ENCODE results near the gene C20orf96.
"Not testable (repeated sequence)": the region's sequence is repeated elsewhere in the genome, so short reads cannot be mapped to it uniquely, and the experiment has no call there.

C20orf96 gene

DNA sequence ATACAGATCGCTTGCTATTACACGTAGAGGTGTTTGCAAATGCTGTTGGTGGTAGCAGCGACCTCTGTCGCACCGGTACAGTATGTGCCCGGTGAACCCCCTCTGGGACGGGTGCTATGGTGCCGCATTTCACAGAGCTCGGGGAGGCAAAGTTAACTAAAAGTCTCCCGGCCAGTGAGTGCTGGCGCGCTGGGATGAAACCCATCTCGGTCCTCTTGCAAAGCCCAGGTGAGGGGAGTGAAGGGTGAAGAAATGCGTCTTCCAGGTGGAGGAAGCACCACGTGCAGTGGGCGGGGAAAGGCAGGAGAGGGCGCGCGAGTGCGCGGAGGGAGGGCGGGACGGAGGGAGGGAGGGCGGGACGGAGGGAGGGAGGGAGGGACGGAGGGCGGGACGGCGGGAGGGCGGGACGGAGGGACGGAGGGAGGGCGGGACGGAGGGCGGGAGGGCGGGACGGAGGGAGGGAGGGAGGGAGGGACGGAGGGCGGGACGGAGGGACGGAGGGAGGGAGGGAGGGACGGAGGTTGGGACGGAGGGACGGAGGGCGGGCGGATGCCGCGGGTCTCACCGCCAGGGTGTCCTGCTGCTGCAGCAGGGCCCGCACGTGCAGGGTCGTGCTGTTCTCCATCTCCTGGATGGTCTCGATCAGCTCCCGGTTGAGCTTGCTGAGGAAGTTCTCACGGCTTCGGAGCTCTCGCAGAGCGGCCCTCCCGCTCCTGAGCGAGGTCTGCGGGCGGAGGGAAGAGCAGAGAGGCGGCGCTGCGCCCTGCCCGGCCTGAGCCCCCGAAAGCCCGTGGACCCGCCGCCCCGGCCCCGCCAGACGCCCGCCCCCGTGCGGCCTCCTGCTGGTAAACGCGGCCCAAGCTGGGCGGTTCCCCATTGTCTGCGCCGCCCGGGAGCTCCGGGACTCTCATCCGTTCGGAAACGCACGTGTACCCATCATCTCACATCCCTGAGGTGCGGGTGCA, 11.7 kb downstream of the C20orf96 start:
- DNase-seq (ENCODE audit: low read depth), result no peak

DNA sequence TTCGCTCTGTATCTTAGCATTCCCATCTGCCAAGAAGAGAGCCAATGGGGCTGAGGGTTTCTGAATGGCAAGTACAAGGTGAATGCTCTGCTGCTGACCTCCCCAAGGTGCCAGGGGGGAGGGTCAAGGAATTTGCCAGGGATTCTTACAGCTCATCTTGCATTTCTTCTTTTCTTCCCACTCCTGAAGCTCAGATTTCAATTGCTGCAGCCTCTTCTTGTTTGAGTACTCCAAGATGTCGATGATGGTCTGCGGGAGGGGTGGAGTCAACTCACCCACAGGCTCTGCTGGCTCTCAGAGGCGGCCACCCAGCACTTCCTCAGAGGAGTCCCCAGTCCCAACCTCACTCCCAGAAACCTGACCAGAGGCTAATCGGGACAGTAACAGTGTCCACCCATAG, 12.4 kb downstream of the C20orf96 start:
- no peak for DNase-seq (ENCODE audit: low read depth)

DNA sequence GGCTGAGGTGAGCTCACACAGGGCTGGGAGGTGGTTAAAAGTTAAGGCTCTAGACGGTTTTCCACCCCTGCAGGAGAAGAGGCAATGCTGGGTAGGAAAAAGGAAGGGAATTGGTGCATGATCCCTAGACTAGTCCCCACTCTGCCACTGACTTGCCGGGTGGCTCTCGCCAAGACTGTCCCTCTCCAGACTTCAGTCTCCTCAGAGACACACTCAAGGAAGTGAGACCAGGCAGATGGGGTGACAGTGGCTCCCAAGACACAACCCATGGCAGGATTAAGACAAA, 13.1 kb downstream of the C20orf96 start:
- DNase-seq (ENCODE audit: low read depth), result no peak

DNA sequence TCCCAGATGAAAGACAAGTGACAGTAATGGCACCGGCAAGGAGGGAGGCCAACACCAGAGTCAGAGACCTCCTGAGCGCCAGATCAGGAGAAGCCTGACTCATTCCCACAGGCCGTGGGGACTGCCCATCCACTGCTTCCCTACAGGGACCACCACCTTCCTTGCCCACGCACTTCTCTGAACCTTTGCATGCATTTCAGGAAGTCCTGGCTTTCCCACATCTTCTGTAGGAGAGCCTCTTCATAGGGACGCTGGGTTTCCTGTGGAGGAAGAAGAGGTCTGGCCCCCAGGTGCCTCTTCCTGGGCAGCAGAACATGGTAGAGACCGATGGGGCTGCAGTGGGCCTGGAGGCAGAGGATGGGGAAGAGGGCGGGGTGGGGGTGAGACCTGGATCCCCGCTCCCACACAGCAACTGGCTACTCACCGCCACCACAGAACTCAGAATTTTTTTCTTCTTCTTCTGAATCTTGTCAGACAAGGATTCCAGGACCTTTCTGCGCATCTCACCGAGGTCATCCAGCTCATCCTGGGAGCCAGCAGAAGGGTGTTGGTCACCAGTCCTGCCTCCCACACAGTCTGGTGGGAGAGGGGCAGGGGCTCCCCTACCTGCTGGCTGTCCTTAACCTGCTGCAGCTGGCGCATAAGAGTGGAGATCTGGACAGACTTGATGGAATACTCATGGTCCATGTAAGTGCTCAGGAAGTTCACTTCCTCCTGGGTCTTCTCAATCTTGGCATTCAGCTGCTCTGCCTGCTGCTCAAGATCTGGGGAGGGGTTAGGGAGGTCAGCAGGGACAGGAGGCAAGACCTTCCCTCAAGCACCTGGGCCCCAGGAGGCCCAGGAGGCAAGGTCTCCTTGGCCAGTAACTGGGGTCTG, 13.7 kb downstream of the C20orf96 start:
- no peak for DNase-seq (ENCODE audit: low read depth)

DNA sequence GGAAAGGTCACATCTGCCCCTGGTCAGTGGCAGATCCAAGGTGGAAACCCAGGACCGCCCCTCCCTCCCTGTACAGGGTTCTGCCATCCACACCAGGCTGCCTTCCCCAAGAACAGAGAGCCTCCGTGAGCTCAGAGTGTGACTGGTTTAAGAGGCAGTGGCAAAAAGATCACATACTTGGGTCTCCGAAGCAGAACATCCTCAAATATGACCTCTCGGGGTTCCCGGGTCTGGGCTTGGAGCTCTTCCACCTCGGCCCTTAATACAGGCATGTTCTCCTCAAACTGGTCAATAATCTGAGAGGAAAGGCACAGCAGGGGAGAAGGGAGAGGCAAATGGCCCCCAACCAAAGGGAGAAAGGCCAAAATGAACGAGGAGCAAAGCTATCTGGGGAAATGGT, 14.8 kb downstream of the C20orf96 start:
- no peak for DNase-seq (ENCODE audit: low read depth)

DNA sequence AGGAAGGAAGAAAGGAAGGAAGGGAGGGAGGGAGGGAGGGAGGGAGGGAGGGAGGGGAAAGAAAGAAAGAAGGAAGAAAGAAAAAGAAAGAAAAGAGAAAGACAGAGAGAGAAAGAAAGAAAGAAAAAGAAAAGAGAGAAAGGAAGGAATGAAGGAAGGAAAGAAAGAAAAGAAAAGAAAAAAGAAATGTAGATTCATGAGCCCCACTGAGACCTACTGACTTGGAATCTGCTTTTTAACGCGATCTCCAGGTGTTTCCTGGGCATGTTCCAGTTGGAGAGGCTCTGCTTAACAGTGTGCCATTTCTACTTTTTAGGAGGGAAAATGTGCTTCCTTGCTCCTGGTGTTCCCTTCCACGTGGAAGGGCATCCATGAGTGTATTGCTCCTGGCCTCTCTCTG, 16.7 kb downstream of the C20orf96 start:
- no peak for DNase-seq (ENCODE audit: low read depth)

DNA sequence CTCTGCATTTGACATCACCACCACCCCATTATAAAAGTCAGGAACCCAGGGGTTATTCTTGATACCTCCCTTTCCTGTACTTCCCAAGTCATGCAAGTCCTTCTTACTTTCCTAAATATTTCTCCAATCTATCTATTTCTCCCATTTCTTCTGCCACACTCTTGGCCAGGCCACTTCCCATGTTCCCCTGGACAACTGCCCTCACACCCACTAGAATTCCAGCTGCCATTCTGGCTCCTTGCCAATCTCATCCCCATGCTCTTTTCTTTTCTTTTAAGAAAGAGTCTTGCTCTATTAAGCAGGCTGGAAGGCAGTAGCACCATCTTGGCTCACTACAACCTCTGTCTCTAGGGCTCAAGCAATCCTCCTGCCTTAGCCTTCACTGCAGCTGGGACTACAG, 17.8 kb downstream of the C20orf96 start:
- DNase-seq (ENCODE audit: low read depth), result no peak

DNA sequence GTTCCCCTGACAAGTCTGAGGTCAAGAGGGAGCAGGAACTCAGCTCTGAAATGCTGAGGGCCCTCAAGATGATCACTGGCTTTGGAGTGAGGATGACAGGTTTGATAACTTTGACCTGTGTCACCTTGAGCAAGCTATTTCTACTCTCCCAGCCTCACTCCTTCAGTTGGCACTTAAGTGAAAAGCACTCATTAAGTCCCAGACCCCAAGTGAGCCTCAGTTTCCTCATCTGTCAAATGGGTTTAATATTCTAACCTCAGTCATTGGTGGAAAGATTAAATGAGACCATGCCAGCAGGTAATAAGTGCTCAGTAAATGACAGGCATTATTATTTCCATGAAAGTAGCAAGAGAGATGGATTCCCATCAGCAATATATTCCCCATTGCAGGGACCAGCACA, 19.0 kb downstream of the C20orf96 start:
- no peak for DNase-seq (ENCODE audit: low read depth)

DNA sequence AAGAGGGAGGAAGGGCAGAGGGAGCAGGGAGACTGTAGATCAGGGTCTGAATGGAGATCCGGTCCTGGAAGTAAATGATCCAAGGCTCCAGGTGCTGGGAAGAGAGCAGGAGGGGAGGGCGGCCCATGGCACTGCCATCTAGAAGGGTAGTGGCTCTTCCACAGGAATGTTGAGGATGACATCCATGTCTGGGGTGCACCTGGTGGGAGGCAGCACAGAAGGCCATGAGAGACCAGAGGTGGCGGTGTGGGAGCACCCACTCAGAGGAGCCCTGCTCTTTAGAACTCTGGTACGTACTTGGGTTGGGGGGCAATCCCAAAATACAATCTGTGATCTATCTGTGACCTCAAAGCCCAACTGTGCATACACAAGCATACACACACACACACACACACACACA, 19.5 kb downstream of the C20orf96 start:
- DNase-seq (ENCODE audit: low read depth), result no peak

DNA sequence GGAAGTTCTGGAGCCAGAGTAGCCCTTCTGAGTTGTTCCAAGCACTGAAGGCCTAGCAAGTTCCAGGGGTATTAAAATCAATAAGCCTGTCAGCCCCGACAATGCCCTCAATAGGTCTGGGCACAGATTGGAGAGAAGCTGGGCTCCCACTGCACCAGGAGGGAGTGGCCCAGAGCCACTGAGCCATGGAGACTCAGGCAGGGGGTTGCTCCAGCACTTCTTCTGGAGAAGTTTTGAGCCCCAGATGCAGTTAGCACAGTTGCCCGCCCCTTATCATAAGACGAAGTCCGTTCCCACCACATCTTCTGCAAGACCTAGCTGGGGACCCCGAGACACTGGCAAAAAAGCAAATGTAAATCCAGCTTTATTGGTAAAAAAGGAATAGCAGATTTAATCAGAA, 20.0 kb downstream of the C20orf96 start:
- no peak for DNase-seq (ENCODE audit: low read depth)

DNA sequence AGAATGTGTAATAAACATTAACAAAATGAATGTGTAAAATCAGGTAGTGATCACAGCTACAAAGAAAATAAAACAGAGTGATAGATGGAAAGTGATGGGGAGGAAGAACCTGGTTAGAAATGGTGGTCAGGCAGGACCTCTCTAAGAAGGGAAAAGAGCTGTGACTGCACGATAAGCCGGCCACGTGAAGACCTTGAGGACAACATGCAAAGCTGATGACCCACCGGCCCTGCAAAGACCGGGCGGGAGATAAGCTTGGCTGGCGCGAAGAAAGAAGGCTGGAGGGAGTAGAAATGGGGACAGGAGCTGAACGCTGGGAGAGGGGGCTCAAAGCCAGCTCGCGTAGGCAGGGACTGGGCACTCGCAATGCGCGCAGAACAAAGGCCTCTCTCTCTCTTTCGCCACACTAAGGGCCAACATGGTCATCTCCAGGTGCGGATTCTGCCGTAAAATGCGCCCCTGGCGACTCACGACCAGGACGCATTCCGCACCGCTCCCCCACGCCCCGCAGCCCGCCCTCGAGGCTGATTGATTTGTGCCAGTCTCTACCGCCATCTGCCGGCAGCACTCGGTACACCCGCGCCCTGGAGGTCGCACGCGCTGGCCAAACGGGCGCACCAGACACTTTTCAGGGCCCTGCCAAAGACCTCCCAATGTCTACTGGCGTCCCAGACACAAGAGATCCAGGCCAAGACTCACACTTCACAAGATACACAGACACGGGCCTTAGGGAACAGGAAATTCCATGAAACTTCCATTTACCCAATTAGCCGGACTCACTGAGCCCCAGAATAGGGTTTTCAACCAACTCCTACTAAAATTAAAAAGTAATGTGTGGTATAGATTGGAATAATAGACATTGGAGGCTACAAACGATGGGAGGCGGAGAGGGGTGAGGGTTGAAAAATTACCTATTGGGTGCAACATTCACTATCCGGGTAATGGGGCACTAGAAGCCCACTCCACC, 23.7 kb downstream of the C20orf96 start:
- DNase-seq (ENCODE audit: low read depth), result peak; percentile 24

DNA sequence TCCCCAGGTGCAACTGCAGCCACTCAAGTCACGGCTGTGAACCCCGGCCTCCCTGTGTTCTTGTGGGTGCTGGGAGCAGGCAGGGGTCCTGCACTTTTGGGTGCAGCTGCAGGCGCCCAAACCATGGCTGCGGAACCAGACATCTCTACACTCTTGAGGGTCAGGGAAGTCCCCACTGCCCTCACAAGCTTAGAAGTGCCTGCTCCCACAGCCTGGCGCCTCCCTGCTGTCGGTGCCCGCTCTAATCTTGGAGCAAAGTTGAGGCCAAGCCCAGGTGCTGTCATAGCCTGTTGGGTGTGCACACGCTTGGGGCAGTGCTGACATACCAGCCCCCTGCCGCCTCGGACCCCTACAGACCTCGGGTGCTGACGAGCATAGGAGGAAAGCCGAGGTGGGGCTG, 26.8 kb downstream of the C20orf96 start:
- no peak for DNase-seq (ENCODE audit: low read depth)

DNA sequence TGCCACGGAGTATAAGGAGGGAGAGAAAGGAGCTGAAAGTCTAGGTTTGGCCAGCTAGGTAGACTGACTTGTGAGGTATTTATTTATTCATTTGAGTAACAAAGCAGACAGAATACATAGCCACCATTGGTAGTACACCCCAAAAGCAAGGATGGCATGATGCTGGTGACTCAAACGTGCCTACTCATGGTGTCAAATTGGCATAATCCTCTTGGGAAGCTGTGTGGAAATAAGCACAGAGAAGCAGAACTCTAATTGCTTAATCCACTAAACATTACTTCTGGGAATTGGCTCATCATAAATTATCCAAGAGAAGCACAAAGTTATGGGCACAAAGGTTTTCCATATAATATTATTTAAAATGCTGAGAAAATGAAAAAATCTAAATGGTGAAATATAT, 30.6 kb downstream of the C20orf96 start:
- no peak for DNase-seq (ENCODE audit: low read depth)

DNA sequence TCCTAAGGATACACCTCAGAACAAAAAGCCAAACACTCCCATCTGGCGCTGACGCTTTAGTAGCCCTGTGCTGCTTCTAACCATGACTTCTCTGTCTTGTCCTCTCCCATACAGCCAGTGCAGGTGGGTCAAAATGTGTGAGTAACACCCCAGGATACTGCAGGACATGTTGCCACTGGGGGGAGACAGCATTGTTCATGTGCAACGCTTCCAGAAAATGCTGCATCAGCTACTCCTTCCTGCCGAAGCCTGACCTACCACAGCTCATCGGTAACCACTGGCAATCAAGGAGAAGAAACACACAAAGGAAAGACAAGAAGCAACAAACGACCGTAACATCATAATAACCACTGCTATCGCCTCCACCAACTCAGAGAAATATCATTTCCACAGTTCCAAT, 31.6 kb downstream of the C20orf96 start:
- DNase-seq (ENCODE audit: low read depth), result no peak

DNA sequence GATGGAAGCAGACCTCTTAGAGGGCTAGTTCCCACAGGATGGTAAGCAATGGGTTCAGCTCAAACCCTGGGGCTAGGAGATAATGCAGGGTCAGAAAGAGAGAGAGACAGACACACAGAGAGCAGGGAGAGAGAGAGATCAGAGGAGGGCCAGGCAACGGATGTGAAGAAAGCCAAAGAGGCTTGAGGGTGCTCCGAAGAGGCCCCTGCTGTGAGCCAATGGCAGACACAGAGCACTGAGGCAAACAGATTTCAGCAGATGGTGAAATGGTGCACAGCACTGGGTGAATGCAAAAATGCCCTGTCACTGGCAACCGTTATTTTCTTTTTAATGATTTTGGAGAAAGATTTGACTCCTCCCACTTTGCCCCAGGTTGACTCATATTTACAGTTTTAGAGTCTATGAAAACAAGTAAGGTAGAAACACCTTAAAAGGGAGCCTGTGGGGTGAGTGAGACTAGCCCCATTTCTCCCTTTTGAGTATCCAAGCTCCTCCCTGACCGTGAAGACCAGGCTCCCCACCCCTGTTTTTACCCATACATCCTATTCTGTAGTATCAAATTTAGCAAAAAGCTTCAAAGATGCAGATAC, 32.2 kb downstream of the C20orf96 start:
- no peak for DNase-seq (ENCODE audit: low read depth)

DNA sequence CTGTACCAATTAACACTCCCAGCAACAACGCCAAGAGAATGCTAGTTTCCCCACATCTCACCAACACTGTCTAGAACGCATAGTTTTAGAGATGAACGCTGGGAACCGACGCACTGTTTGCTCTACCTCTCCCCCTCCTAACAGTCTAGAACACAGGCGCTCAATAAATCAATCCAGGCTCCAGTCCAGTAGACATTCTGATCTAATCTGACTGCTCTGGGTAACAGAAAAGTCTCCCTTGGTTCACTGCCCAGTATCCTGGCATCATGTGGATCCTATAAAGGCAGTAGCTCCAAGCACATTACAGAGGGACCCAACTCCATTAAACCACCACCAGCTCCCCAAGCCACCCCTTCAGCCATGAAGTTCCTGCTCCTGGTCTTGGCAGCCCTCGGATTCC, 33.1 kb downstream of the C20orf96 start, which contains the start of gene DEFB132:
DEFB132 (plus strand) TSS at position 306 of the 400 bp plus-strand sequence; CDS start at position 361, 55 bp downstream.
- no peak for DNase-seq (ENCODE audit: low read depth)

DNA sequence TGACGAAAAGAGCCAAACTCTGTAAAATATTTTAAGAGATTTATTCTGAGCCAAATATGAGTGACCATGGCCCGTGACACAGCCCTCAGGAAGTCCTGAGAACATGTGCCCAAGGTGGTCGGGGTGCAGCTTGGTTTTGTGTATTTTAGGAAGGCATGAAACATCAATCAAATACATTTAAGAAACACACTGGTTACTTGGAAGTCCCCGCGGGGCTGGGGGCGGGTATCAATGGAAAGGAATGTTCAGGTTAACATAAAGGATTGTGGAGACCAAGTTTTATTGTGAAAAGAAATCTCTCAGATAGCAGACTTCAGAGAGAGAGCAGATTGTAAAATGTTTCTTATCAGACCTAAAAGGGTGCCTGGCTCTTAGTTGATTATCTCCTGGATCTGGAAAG, 37.1 kb downstream of the C20orf96 start:
- DNase-seq (ENCODE audit: low read depth), result not testable (repeated sequence)

DNA sequence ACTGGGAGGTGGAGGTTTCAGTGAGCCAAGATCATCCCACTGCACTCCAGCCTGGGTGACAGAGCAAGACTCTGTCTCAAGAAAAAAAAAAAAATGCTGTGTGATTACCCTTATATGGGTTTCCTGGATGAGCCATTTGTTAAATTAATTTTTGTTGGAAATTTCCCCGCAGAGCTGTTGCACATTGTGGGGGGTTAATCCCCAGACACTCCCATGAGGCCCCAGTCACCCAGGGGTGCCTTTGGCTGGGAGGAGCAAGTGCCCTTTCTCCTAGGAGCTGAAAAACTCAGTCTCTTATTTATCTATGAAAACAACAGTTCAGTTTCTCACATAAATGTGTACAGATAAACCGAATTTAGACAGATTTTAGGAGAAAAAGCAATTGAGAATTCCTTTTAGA, 37.7 kb downstream of the C20orf96 start:
- DNase-seq (ENCODE audit: low read depth), result no peak

DNA sequence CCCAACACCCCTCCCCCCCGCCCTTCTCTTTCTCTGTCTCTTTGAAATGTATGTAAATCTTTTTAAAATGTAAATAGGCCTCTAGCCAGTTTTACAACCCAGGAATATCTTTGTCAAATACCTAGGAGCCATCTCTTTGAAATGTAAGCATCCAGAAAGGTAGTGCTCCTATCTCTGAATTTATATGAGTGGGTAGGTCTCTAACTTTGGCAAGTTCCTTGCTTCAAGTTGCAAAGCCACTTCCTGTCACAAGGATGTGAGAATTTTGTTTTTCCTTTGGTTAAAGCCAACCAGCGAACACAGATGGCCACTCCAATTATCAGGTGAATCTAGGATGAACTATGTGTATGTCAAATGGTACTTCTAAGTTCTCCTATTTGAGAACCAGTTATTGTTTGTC, 39.2 kb downstream of the C20orf96 start:
- no peak for DNase-seq (ENCODE audit: low read depth)

DNA sequence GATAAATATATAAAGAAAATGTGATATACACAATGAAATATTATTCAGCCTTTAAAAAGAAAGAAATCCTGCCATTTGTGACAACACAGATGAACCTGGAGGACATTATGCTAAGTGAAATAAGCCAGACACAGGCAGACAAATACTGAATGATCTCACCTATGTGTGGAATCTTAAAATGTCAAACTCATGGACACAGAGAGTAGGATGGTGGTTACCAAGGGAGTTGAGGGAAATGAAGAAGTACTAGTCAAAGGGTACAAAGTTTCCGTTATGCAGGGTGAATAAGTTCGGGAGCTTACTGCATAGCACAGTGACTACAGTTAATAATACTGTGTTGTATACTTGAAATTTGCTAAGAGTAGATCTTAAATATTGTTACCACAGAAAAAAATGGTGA, 47.6 kb downstream of the C20orf96 start:
- no peak for DNase-seq (ENCODE audit: low read depth)

DNA sequence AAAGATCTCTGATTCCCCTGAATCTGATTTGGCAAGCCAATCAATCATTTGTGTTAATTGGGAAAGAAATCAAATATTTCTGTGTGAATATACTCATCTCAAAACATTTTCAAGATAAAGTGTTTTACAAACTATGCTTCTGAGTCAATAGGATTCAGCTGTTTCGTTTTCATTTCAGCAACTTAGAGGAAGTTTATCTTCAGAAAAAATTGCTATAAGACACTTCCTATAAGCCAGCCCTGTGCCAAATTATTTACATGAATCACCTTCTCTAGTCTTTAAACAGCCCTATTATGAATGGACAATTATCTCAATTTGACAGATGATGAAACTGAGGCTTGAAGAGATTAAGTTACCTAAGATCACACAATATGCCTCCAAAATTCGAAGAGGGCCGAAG, 52.6 kb downstream of the C20orf96 start:
- no peak for DNase-seq (ENCODE audit: low read depth)

DNA sequence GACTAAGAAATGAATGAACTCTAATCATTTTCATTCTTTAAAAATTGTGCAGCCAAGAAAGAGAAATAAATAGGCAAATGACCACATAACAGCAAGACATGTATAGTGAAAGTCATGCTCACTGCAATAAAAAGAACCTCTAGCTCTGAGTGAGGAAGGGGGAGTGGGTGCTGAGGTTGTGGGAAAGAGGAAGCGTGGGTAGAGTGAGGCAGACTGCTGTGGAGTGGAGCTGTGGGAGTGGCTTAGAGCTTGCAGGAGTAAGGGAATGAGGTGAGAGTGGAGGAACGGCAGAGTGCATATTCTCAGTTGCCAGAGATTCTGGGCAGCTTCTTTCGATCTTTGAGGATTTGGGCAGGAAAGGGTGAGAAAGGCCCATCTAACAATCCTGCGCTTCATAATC, 53.1 kb downstream of the C20orf96 start:
- no peak for DNase-seq (ENCODE audit: low read depth)

Data from GM04504 (cell line).